ENCODE data around the gene NGDN.
A peak's percentile ranks its signal among the peaks of the same experiment; 100 is the strongest.

NGDN gene

GRCh38 chr14:23483236-23483854 lies 13.8 kb downstream of the NGDN start:
- no peak overlapping the region for H2BK120ac ChIP-seq (ENCODE audit: low read depth, low read length)
- H2AK5ac ChIP-seq (ENCODE audit: low read length, severe bottlenecking), result no peak overlapping the region
- no peak overlapping the region for H4K91ac ChIP-seq (ENCODE audit: low read length)
- no peak overlapping the region for H4K8ac ChIP-seq (ENCODE audit: low read length)
- no peaks in the 10 kb centered on the region for H3K9me3 ChIP-seq (ENCODE audit: control insufficient read depth, low read length)
- H3K23ac ChIP-seq (ENCODE audit: low read length in 2 of 2), result no peak overlapping the region
- H3K27me3 ChIP-seq (ENCODE audit: control insufficient read depth in 1 of 2, insufficient read depth in 1 of 2, low read length in 2 of 2), result no peaks in the 10 kb centered on the region
- H3K9ac ChIP-seq (ENCODE audit: low read length), result no peak overlapping the region
- H3K4ac ChIP-seq (ENCODE audit: low read depth in 1 of 2, low read length in 2 of 2), result no peak overlapping the region
- peak; percentile 22 for DNase-seq
- H2BK5ac ChIP-seq (ENCODE audit: low read depth, low read length, poor library complexity, severe bottlenecking), result no peak overlapping the region
- H2AFZ ChIP-seq (ENCODE audit: low read depth, low read length), result no peak overlapping the region
- no peak overlapping the region for H2BK15ac ChIP-seq (ENCODE audit: low read depth, poor library complexity, severe bottlenecking)
- H3K79me1 ChIP-seq (replicated peaks; ENCODE audit: low read length, poor library complexity, severe bottlenecking), result peaks cover 24% of the 10 kb centered on the region
- no peak overlapping the region for H3K4me3 ChIP-seq (ENCODE audit: insufficient read depth in 1 of 2, low read depth in 1 of 2, low read length in 2 of 2)
- H3K14ac ChIP-seq (ENCODE audit: low read length in 2 of 2), result no peak overlapping the region
- 34% methylated on average over 8 of the region's 9 CpGs for WGBS
- no peaks in the 10 kb centered on the region for H3K4me1 ChIP-seq (ENCODE audit: control insufficient read depth, insufficient read depth, low read depth, low read length)
- no peak overlapping the region for H3K18ac ChIP-seq (ENCODE audit: low read depth in 1 of 2, low read length in 2 of 2)
- H3K4me2 ChIP-seq (ENCODE audit: low read length, poor library complexity, severe bottlenecking), result no peak overlapping the region
- peaks cover 21 to 77% of the 10 kb centered on the region in 2 experiments for H3K36me3 ChIP-seq (ENCODE audit: control insufficient read depth in 1 of 2, insufficient read depth in 2 of 2, low read depth in 1 of 2, low read length in 2 of 2)
- no peak overlapping the region for H2BK12ac ChIP-seq (ENCODE audit: low read length in 2 of 2)
- no peak overlapping the region for H3K27ac ChIP-seq (ENCODE audit: low read length, poor library complexity, severe bottlenecking)

GRCh38 chr14:23485326-23485725 lies 15.8 kb downstream of the NGDN start:
- Histone ChIP-seq H3K4me3 (ENCODE audit: insufficient read depth in 1 of 2, low read depth in 1 of 2, low read length in 2 of 2) (no peak overlapping the region), H3K4me2 (ENCODE audit: low read length, poor library complexity, severe bottlenecking) (no peak overlapping the region), H4K8ac (ENCODE audit: low read length) (no peak overlapping the region), H4K91ac (ENCODE audit: low read length) (no peak overlapping the region), H3K23ac (ENCODE audit: low read length in 2 of 2) (no peak overlapping the region), H2BK5ac (ENCODE audit: low read depth, low read length, poor library complexity, severe bottlenecking) (no peak overlapping the region), H3K27ac (ENCODE audit: low read length, poor library complexity, severe bottlenecking) (no peak overlapping the region), H3K27me3 (ENCODE audit: control insufficient read depth in 1 of 2, insufficient read depth in 1 of 2, low read length in 2 of 2) (no peaks in the 10 kb centered on the region), H3K36me3 (ENCODE audit: control insufficient read depth in 1 of 2, insufficient read depth in 2 of 2, low read depth in 1 of 2, low read length in 2 of 2) (peaks cover 21 to 69% of the 10 kb centered on the region in 2 experiments), H3K4ac (ENCODE audit: low read depth in 1 of 2, low read length in 2 of 2) (no peak overlapping the region), H3K18ac (ENCODE audit: low read depth in 1 of 2, low read length in 2 of 2) (no peak overlapping the region), H3K4me1 (ENCODE audit: control insufficient read depth, insufficient read depth, low read depth, low read length) (no peaks in the 10 kb centered on the region), H3K14ac (ENCODE audit: low read length in 2 of 2) (no peak overlapping the region), H2AK5ac (ENCODE audit: low read length, severe bottlenecking) (no peak overlapping the region), H2BK15ac (ENCODE audit: low read depth, poor library complexity, severe bottlenecking) (no peak overlapping the region), H2BK120ac (ENCODE audit: low read depth, low read length) (no peak overlapping the region), H2AFZ (ENCODE audit: low read depth, low read length) (no peak overlapping the region), H3K79me1 (replicated peaks; ENCODE audit: low read length, poor library complexity, severe bottlenecking) (peaks cover 24% of the 10 kb centered on the region), H2BK12ac (ENCODE audit: low read length in 2 of 2) (no peak overlapping the region), H3K9ac (ENCODE audit: low read length) (no peak overlapping the region), H3K9me3 (ENCODE audit: control insufficient read depth, low read length) (no peaks in the 10 kb centered on the region)
- DNase-seq, result no peak
- WGBS, result 77% methylated on average over 1 of the region's 4 CpGs

GRCh38 chr14:23486036-23486435 lies 16.5 kb downstream of the NGDN start:
- no peak overlapping the region for H2BK12ac ChIP-seq (ENCODE audit: low read length in 2 of 2)
- H4K91ac ChIP-seq (ENCODE audit: low read length), result no peak overlapping the region
- no peak overlapping the region for H3K14ac ChIP-seq (ENCODE audit: low read length in 2 of 2)
- H4K8ac ChIP-seq (ENCODE audit: low read length), result no peak overlapping the region
- no peaks in the 10 kb centered on the region for H3K27me3 ChIP-seq (ENCODE audit: control insufficient read depth in 1 of 2, insufficient read depth in 1 of 2, low read length in 2 of 2)
- DNase-seq, result no peak
- H3K9me3 ChIP-seq (ENCODE audit: control insufficient read depth, low read length), result no peaks in the 10 kb centered on the region
- H2AK5ac ChIP-seq (ENCODE audit: low read length, severe bottlenecking), result no peak overlapping the region
- H3K4ac ChIP-seq (ENCODE audit: low read depth in 1 of 2, low read length in 2 of 2), result no peak overlapping the region
- no peak overlapping the region for H3K9ac ChIP-seq (ENCODE audit: low read length)
- H3K27ac ChIP-seq (ENCODE audit: low read length, poor library complexity, severe bottlenecking), result no peak overlapping the region
- H3K4me3 ChIP-seq (ENCODE audit: insufficient read depth in 1 of 2, low read depth in 1 of 2, low read length in 2 of 2), result no peak overlapping the region
- peaks cover 21 to 62% of the 10 kb centered on the region in 2 experiments for H3K36me3 ChIP-seq (ENCODE audit: control insufficient read depth in 1 of 2, insufficient read depth in 2 of 2, low read depth in 1 of 2, low read length in 2 of 2)
- H3K18ac ChIP-seq (ENCODE audit: low read depth in 1 of 2, low read length in 2 of 2), result no peak overlapping the region
- no peak overlapping the region for H2AFZ ChIP-seq (ENCODE audit: low read depth, low read length)
- H3K4me1 ChIP-seq (ENCODE audit: control insufficient read depth, insufficient read depth, low read depth, low read length), result no peaks in the 10 kb centered on the region
- no peak overlapping the region for H3K23ac ChIP-seq (ENCODE audit: low read length in 2 of 2)
- no peak overlapping the region for H2BK120ac ChIP-seq (ENCODE audit: low read depth, low read length)
- no peak overlapping the region for H2BK5ac ChIP-seq (ENCODE audit: low read depth, low read length, poor library complexity, severe bottlenecking)
- WGBS, result 88% methylated on average over 2 of the region's 2 CpGs
- H3K4me2 ChIP-seq (ENCODE audit: low read length, poor library complexity, severe bottlenecking), result no peak overlapping the region
- peaks cover 24% of the 10 kb centered on the region for H3K79me1 ChIP-seq (replicated peaks; ENCODE audit: low read length, poor library complexity, severe bottlenecking)
- H2BK15ac ChIP-seq (ENCODE audit: low read depth, poor library complexity, severe bottlenecking), result no peak overlapping the region

GRCh38 chr14:23487216-23487615 lies 17.7 kb downstream of the NGDN start:
- H3K27ac ChIP-seq (ENCODE audit: low read length, poor library complexity, severe bottlenecking), result no peak overlapping the region
- no peak overlapping the region for H2BK15ac ChIP-seq (ENCODE audit: low read depth, poor library complexity, severe bottlenecking)
- H2BK5ac ChIP-seq (ENCODE audit: low read depth, low read length, poor library complexity, severe bottlenecking), result no peak overlapping the region
- no peak overlapping the region for H2AK5ac ChIP-seq (ENCODE audit: low read length, severe bottlenecking)
- H3K14ac ChIP-seq (ENCODE audit: low read length in 2 of 2), result no peak overlapping the region
- H3K4me3 ChIP-seq (ENCODE audit: insufficient read depth in 1 of 2, low read depth in 1 of 2, low read length in 2 of 2), result no peak overlapping the region
- no peak overlapping the region for H2AFZ ChIP-seq (ENCODE audit: low read depth, low read length)
- H3K27me3 ChIP-seq (ENCODE audit: control insufficient read depth in 1 of 2, insufficient read depth in 1 of 2, low read length in 2 of 2), result no peaks in the 10 kb centered on the region
- H3K4me2 ChIP-seq (ENCODE audit: low read length, poor library complexity, severe bottlenecking), result no peak overlapping the region
- DNase-seq, result no peak
- H4K8ac ChIP-seq (ENCODE audit: low read length), result no peak overlapping the region
- H3K79me1 ChIP-seq (replicated peaks; ENCODE audit: low read length, poor library complexity, severe bottlenecking), result peaks cover 19% of the 10 kb centered on the region
- WGBS, result 78% methylated on average over 2 of the region's 7 CpGs
- no peak overlapping the region for H2BK120ac ChIP-seq (ENCODE audit: low read depth, low read length)
- H3K4ac ChIP-seq (ENCODE audit: low read depth in 1 of 2, low read length in 2 of 2), result no peak overlapping the region
- H2BK12ac ChIP-seq (ENCODE audit: low read length in 2 of 2), result no peak overlapping the region
- H4K91ac ChIP-seq (ENCODE audit: low read length), result no peak overlapping the region
- no peaks in the 10 kb centered on the region for H3K4me1 ChIP-seq (ENCODE audit: control insufficient read depth, insufficient read depth, low read depth, low read length)
- H3K18ac ChIP-seq (ENCODE audit: low read depth in 1 of 2, low read length in 2 of 2), result no peak overlapping the region
- H3K36me3 ChIP-seq (ENCODE audit: control insufficient read depth in 1 of 2, insufficient read depth in 2 of 2, low read depth in 1 of 2, low read length in 2 of 2), result peaks cover 21 to 52% of the 10 kb centered on the region in 2 experiments
- no peaks in the 10 kb centered on the region for H3K9me3 ChIP-seq (ENCODE audit: control insufficient read depth, low read length)
- H3K9ac ChIP-seq (ENCODE audit: low read length), result no peak overlapping the region
- no peak overlapping the region for H3K23ac ChIP-seq (ENCODE audit: low read length in 2 of 2)

Data from mesenchymal stem cell (in vitro differentiated cells and primary cell).